GM12878 (cell line): Measurements from ENCODE around the gene ADK. TPM values are rescaled to one million over a fixed set of nuclear protein-coding genes. Genes with fewer than 3 reads are reported as not detected.

ENCODE experiments used
- ATAC-seq: fragments of 200-7000 bp; cut with Tn5 transposase; 3 replicates; pipeline ENCODE4 v1.9.1; 2020; ENCODE audit warnings: mild to moderate bottlenecking, moderate library complexity
- BruUV-seq: library from RNA; stranded (reverse); fragments of 400-500 nt; replicated peaks from 2 replicates; lab custom pipeline; 2021; lab: Mats Ljungman, UMichigan
- CTCF ChIA-PET: fragments of 300-600 bp; sonication (Branson Sonifier 250); formaldehyde crosslinking; extraction: SDS; loops from one replicate; lab custom pipeline; 2021; ENCODE audit warnings: inconsistent platforms; lab: Yijun Ruan, JAX
- POLR2A ChIA-PET: fragments of 350-600 bp; formaldehyde crosslinking; extraction: SDS; loops from one replicate; lab custom pipeline; 2021; ENCODE audit warnings: inconsistent platforms; lab: Charles Lee
- RAD21 ChIA-PET: fragments of 300-600 bp; sonication (Branson Sonifier 250); formaldehyde crosslinking; loops from one replicate; lab custom pipeline; 2023; ENCODE audit warnings: antibody characterized with exemption; ENCODE audit not compliant: unreplicated experiment; lab: Charles Lee
- SMC1A ChIA-PET: fragments of 300-600 bp; sonication (Branson Sonifier 250); formaldehyde crosslinking; loops from one replicate; lab custom pipeline; 2023; ENCODE audit not compliant: unreplicated experiment, uncharacterized antibody; lab: Charles Lee
- DNase-seq: peaks from one replicate; pipeline ENCODE4 v3.0.0-alpha.2; 2011; ENCODE audit warnings: low read depth, low spot score
- FAIRE-seq: peaks from 3 replicates; lab custom pipeline; 2011; peaks lifted over from hg19 to GRCh38; lab: Jason Lieb, UNC
- H2AFZ ChIP-seq: 2 replicates; pipeline ENCODE4 v1.6.0; 2011; ENCODE audit warnings: low read depth, low read length, control low read depth; ENCODE audit not compliant: control insufficient read depth
- H3K27ac ChIP-seq: 2 replicates; pipeline ENCODE4 v1.5.1; 2011; ENCODE audit warnings: control low read depth; ENCODE audit not compliant: control insufficient read depth, insufficient read depth
- H3K27me3 ChIP-seq, 2 experiments: replicated peaks in 1 of 2; 2 replicates each; pipeline versions ENCODE4 v1.6.0 to v1.6.1; 2011; ENCODE audit warnings: low read length in 1 of 2; ENCODE audit not compliant: control insufficient read depth in 2 of 2, insufficient read depth in 2 of 2
- H3K36me3 ChIP-seq, 2 experiments: 2 replicates each; pipeline ENCODE4 v1.5.1; 2011; ENCODE audit warnings: low read length in 1 of 2; ENCODE audit not compliant: control insufficient read depth in 2 of 2, insufficient read depth in 2 of 2
- H3K4me1 ChIP-seq: 2 replicates; pipeline ENCODE4 v1.6.1; 2011; ENCODE audit warnings: mild to moderate bottlenecking, low read length, moderate library complexity, mixed read lengths; ENCODE audit not compliant: control insufficient read depth, insufficient read depth
- H3K4me2 ChIP-seq: 2 replicates; pipeline ENCODE4 v1.6.0; 2011; ENCODE audit warnings: control low read depth; ENCODE audit not compliant: control insufficient read depth, insufficient read depth
- H3K4me3 ChIP-seq: fragments of 200-600 bp; sonication (generic); 2 replicates; pipeline ENCODE4 v1.5.1; 2016
- H3K79me2 ChIP-seq: 2 replicates; pipeline ENCODE4 v1.6.0; 2011; ENCODE audit warnings: low read length; ENCODE audit not compliant: control insufficient read depth, insufficient read depth
- H3K9ac ChIP-seq: 2 replicates; pipeline ENCODE4 v1.8.0; 2011; ENCODE audit warnings: low read length, control low read depth, mixed read lengths; ENCODE audit not compliant: control insufficient read depth, insufficient read depth
- H3K9me3 ChIP-seq: replicated peaks from 3 replicates; pipeline ENCODE4 v1.5.1; 2011; ENCODE audit warnings: mild to moderate bottlenecking, low read length; ENCODE audit not compliant: control insufficient read depth, insufficient read depth
- H4K20me1 ChIP-seq: 2 replicates; pipeline ENCODE4 v1.6.0; 2011; ENCODE audit not compliant: control insufficient read depth, insufficient read depth
- ASH2L ChIP-seq: fragments of 300-600, 200-600 bp; sonication (generic); IDR thresholded peaks from 2 replicates; pipeline ENCODE4 v1.6.1; 2017; ENCODE audit warnings: low read depth, mild to moderate bottlenecking, borderline replicate concordance
- ATF7 ChIP-seq: fragments of 450-650 bp; IDR thresholded peaks from 2 replicates; pipeline ENCODE4 v1.6.1; 2016; ENCODE audit warnings: low read depth, mild to moderate bottlenecking
- CBFB ChIP-seq: IDR thresholded peaks from 2 replicates; pipeline ENCODE4 v1.6.1; 2016; ENCODE audit warnings: antibody characterized with exemption, low read depth
- CHD1 ChIP-seq: IDR thresholded peaks from 2 replicates; pipeline ENCODE4 v1.6.1; 2012; ENCODE audit warnings: low read depth, low read length, improper control_type of control experiment
- CHD4 ChIP-seq: fragments of 200-600 bp; sonication (generic); IDR thresholded peaks from 2 replicates; pipeline ENCODE4 v1.6.1; 2016; ENCODE audit warnings: mild to moderate bottlenecking
- ETV6 ChIP-seq, 2 experiments: fragments of 450-650 bp in 1 of 2; IDR thresholded peaks in 1 of 2; conservative IDR thresholded peaks in 1 of 2; 2 replicates each; pipeline ENCODE4 v1.6.1; 2014; ENCODE audit warnings: antibody characterized with exemption in 1 of 2, borderline replicate concordance in 1 of 2, low read depth in 1 of 2, mild to moderate bottlenecking in 1 of 2, moderate library complexity in 1 of 2
- FOXM1 ChIP-seq: IDR thresholded peaks from 2 replicates; pipeline ENCODE4 v1.6.1; 2012; ENCODE audit warnings: low read depth, mild to moderate bottlenecking, inconsistent platforms, low read length, moderate library complexity
- IKZF1 ChIP-seq: fragments of 450-650 bp; conservative IDR thresholded peaks from 2 replicates; pipeline ENCODE4 v1.6.1; 2017; ENCODE audit warnings: antibody characterized with exemption, mild to moderate bottlenecking
- IKZF2 ChIP-seq, 2 experiments: fragments of 450-650 bp; IDR thresholded peaks; 2 replicates each; pipeline ENCODE4 v1.6.1; 2017; ENCODE audit warnings: mild to moderate bottlenecking in 2 of 2, moderate library complexity in 2 of 2
- JUNB ChIP-seq: IDR thresholded peaks from 2 replicates; pipeline ENCODE4 v1.6.1; 2016; ENCODE audit warnings: antibody characterized with exemption, mild to moderate bottlenecking
- PAX8 ChIP-seq: fragments of 450-650 bp; IDR thresholded peaks from 2 replicates; pipeline ENCODE4 v1.6.1; 2017; ENCODE audit warnings: mild to moderate bottlenecking, moderate library complexity
- POLR2AphosphoS2 ChIP-seq: IDR thresholded peaks from 2 replicates; pipeline ENCODE4 v1.6.1; 2011; ENCODE audit warnings: low read depth, mild to moderate bottlenecking, low read length, improper control_type of control experiment, moderate library complexity
- RAD21 ChIP-seq: IDR thresholded peaks from 2 replicates; pipeline ENCODE4 v1.6.1; 2011; ENCODE audit warnings: mild to moderate bottlenecking, low read depth, low read length, moderate library complexity; ENCODE audit not compliant: insufficient read depth
- RELB ChIP-seq: fragments of 450-650 bp; IDR thresholded peaks from 2 replicates; pipeline ENCODE4 v1.6.1; 2017; ENCODE audit warnings: low read depth, mild to moderate bottlenecking, moderate library complexity
- SMC3 ChIP-seq: IDR thresholded peaks from 2 replicates; pipeline ENCODE4 v1.6.1; 2011; ENCODE audit warnings: low read length, improper control_type of control experiment, borderline replicate concordance
- SUZ12 ChIP-seq: fragments of 200-600 bp; sonication (generic); IDR thresholded peaks from one replicate; pipeline ENCODE4 v1.6.1; 2018; ENCODE audit warnings: antibody characterized with exemption, mild to moderate bottlenecking; ENCODE audit not compliant: unreplicated experiment
- TCF12 ChIP-seq: IDR thresholded peaks from 2 replicates; pipeline ENCODE4 v1.6.1; 2011; ENCODE audit warnings: low read depth, mild to moderate bottlenecking, low read length
- ZBTB40 ChIP-seq: fragments of 450-650 bp; IDR thresholded peaks from 2 replicates; pipeline ENCODE4 v1.6.1; 2016; ENCODE audit warnings: mild to moderate bottlenecking, moderate library complexity, borderline replicate concordance
- WGBS: methylation state at CpG from one replicate; pipeline ENCODE4 v1.1.6; 2016; ENCODE audit warnings: low lambda C conversion rate; ENCODE audit not compliant: insufficient replicate concordance, insufficient coverage; ENCODE audit errors: missing lambda C conversion rate; 5-methylcytosine and 5-hydroxymethylcytosine counted together
- in situ Hi-C: fragments of 300-500 bp; cut with MboI; formaldehyde crosslinking; loops from 9 replicates; pipeline ENCODE4 v1.14.3; 2018; ENCODE audit warnings: mixed read lengths
- intact Hi-C: fragments of 100-400 bp; cut with micrococcal nuclease; formaldehyde crosslinking; loops from one replicate; pipeline ENCODE4 v1.14.2; 2022; ENCODE audit not compliant: unreplicated experiment
- polyA plus RNA-seq, 11 experiments: library from polyadenylated mRNA; depleted of rRNA in 4 of 11; unstranded in 6 of 11; stranded (reverse) in 5 of 11; fragments of >200 nt; fragmentation: Nextera tagmentation in 4 of 11; fragmentation: Illumina TruSeq in 1 of 11; extraction: Ambion mirVana in 4 of 11; extraction: Trizol in 1 of 11; gene quantifications; 1 replicate in 1 of 11; 2 replicates in 10 of 11; pipeline versions ENCODE4 v1.2.1 to v1.2.3, GENCODE V29; 2011 to 2016; ENCODE audit warnings: inconsistent platforms in 2 of 11, missing spikeins in 2 of 11, low read depth in 1 of 11
- total RNA-seq, 4 experiments: library from RNA; depleted of rRNA in 3 of 4; stranded (reverse); fragments of >200 nt in 3 of 4; fragmentation: Illumina TruSeq in 1 of 4; extraction: Trizol in 1 of 4; gene quantifications; 2 replicates each; pipeline versions ENCODE4 v1.2.1 to v1.2.3, GENCODE V29; 2013 to 2021

The ADK gene
- total and polyA plus RNA-seq, 10 of the 15 experiments (the other 5 are each of a cell fraction or from before 2014, with no cell fraction given) = 42.0 to 151 (median 81.6) TPM

GRCh38 chr10:74750848-74751274, 599.8 kb downstream of the ADK start:
- Histone ChIP-seq H2AFZ (no peak overlapping the region), H3K4me3 (peak overlapping the region; percentile 32; the same call in 1 of the 2 replicates), H3K27ac (no peak overlapping the region), H3K27me3 (no peaks in the 10 kb centered on the region), H3K36me3 (no peaks in the 10 kb centered on the region), H3K4me2 (no peak overlapping the region; the same call in 1 of the 2 replicates), H4K20me1 (no peaks in the 10 kb centered on the region), H3K79me2 (no peaks in the 10 kb centered on the region), H3K9ac (no peak overlapping the region), H3K4me1 (peaks cover 4% of the 10 kb centered on the region; the same call in 1 of the 2 replicates), H3K9me3 (no peaks in the 10 kb centered on the region)
- in situ Hi-C loops (no loop called here), intact Hi-C loops (no loop called here)
- DNase-seq (peak; percentile 25), FAIRE-seq (no peak), ATAC-seq (peak; percentile 92)
- ChIA-PET RAD21 (interaction anchor here (0.5 to 2.8 kb wide), 12 partner anchors 12 to 437 kb away, joined by 3 to 21 read pairs (median 4); no protein-coding TSS in a partner anchor), CTCF (interaction anchor here (0.6 to 3.4 kb wide), 10 partner anchors 11 to 484 kb away, joined by 3 to 35 read pairs (median 4); no protein-coding TSS in a partner anchor), SMC1A (interaction anchor here (0.7 to 6.1 kb wide), 24 partner anchors 9 to 426 kb away, joined by 3 to 42 read pairs (median 4); a partner anchor contains a TSS), POLR2A (interaction anchor here (0.8 kb wide), 1 partner anchor 277 kb away, joined by 4 read pairs; no protein-coding TSS in a partner anchor)
- no TSS peak for BruUV-seq
- WGBS = 7% methylated on average over 6 of the region's 6 CpGs
- TF ChIP-seq IKZF2 (IDR thresholded peaks at IDR 0.05) (peak; percentile 15 to 30; a peak in 2 of 4 replicates), CBFB (no peak), ETV6 (conservative IDR thresholded peaks at IDR 0.05 in 1 of 2, IDR thresholded peaks at IDR 0.05 in 1 of 2; ENCODE audit: borderline replicate concordance in 1 of 2, low read depth in 1 of 2) (no peak), TCF12 (no peak), CHD1 (no peak), SUZ12 (no peak), FOXM1 (no peak), RELB (0 out of 2 replicates have a peak, but pooled peaks have one; percentile 17), ATF7 (no peak), PAX8 (no peak), POLR2AphosphoS2 (no peak), IKZF1 (no peak; the same call in 1 of the 2 replicates), SMC3 (peak; percentile 36; the same call in 1 of the 2 replicates), ZBTB40 (no peak), CHD4 (no peak), JUNB (no peak), ASH2L (no peak), RAD21 (peak; percentile 68)
